Esophagus muscularis mucosa (tissue), 4 donors: ENCODE measurements around the gene KRTDAP.

Experiments used
- EP300 ChIP-seq: sonication (generic); formaldehyde crosslinking; IDR thresholded peaks from one replicate; pipeline ENCODE4 v1.6.1; 2017; ENCODE audit warnings: antibody characterized with exemption
- POLR2A ChIP-seq: fragments of 450-650 bp; IDR thresholded peaks from one replicate; pipeline ENCODE4 v1.6.1; 2017; ENCODE audit warnings: antibody characterized with exemption, moderate library complexity, mild to moderate bottlenecking, low read depth
- POLR2AphosphoS5 ChIP-seq, 2 donors: sonication (generic); formaldehyde crosslinking; IDR thresholded peaks; one replicate each; pipeline ENCODE4 v1.6.1; 2017; ENCODE audit warnings: antibody characterized with exemption in 2 of 2
- TF ChIP-seq, protein P1 (sequence below), 3 experiments: fragments of 200-600 bp in 2 of 3; fragments of 450-650 bp in 1 of 3; sonication (generic) in 2 of 3; IDR thresholded peaks; one replicate each; pipeline ENCODE4 v1.5.1; 2017 to 2019; ENCODE audit warnings: antibody characterized with exemption in 3 of 3, mild to moderate bottlenecking in 2 of 3, moderate library complexity in 1 of 3

DNA sequence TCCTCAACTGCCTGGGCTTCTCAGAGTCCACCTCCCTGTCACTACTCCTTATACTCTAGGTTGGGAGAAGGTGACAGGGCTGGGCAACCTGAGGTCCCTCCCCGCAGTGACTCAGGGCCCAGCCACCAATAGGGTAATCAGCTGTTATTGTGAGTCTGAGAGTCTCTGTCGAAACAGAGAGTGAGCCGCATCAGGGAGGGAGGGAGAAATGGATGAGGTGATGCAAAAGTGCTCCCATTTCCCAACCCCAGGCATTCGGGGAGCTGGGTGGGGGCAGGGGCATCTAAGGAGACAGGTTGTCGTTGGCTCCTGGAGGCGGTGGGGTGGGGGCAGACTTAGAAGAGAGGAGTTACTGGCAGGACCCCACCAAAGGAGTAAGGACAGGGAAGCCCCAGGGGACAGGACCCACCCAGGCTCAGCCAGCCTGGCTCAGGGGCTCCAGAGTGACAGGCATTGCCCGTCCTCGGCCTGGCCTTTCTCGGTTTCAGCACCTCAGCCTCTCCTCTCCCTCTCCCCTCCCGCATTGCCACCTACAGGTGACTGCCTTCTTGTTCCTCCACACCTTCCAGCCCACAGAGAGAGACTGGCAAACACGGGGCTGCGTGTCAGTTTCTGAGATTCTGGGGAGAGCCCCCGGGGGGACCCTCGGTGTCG, 23.5 kb upstream of the KRTDAP start, which contains the start of gene DMKN:
- TF ChIP-seq POLR2A (no peak), POLR2AphosphoS5 (IDR thresholded peaks at IDR 0.05) (no peak), EP300 (no peak)
- TF ChIP-seq, protein P1, sequence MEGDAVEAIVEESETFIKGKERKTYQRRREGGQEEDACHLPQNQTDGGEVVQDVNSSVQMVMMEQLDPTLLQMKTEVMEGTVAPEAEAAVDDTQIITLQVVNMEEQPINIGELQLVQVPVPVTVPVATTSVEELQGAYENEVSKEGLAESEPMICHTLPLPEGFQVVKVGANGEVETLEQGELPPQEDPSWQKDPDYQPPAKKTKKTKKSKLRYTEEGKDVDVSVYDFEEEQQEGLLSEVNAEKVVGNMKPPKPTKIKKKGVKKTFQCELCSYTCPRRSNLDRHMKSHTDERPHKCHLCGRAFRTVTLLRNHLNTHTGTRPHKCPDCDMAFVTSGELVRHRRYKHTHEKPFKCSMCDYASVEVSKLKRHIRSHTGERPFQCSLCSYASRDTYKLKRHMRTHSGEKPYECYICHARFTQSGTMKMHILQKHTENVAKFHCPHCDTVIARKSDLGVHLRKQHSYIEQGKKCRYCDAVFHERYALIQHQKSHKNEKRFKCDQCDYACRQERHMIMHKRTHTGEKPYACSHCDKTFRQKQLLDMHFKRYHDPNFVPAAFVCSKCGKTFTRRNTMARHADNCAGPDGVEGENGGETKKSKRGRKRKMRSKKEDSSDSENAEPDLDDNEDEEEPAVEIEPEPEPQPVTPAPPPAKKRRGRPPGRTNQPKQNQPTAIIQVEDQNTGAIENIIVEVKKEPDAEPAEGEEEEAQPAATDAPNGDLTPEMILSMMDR (IDR thresholded peaks at IDR 0.05): no peak
